ENCODE measurements around the gene HELZ.

The HELZ gene

GRCh38 chr17:67067571-67068482, 177.2 kb downstream of the HELZ start:
- DNase-seq = no peak

DNA sequence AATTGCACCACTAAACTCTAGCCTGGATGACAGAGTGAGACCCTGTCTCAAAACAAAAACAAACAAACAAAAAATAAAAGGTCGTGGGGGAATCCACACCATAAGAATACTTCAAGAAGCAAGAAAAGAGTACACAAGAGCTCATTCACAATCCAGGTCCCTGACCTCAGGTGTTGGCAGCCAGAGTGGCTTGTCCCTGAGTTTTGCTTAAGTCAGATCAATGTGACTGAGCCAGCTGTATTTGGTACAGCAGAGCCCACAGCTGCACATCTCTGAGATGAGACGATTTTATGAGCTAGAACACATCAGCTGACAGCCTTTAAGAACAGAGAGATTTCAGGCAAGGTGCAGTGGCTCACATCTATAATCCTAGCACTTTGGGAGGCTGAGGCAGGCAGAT, 178.3 kb downstream of the HELZ start:
- no peak for DNase-seq

DNA sequence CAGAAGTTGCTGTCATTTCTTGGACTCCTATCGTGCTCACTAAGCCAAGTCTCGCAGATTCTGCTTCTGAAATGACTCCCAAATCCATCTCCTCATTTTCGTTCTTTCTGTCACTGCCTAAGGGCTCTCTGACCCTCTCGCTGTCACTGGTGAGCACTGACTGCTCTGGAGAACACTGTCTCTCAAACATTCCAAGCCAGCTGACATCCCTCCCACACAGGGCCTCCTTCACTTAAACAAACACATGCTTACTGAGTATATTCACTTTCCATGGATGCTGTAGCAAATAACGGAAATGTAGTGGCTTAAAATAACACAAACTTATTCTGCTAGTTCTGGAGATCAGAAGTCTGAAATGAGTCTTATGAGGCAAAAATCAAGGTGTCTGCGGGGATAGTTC, 181.9 kb downstream of the HELZ start:
- DNase-seq = no peak

DNA sequence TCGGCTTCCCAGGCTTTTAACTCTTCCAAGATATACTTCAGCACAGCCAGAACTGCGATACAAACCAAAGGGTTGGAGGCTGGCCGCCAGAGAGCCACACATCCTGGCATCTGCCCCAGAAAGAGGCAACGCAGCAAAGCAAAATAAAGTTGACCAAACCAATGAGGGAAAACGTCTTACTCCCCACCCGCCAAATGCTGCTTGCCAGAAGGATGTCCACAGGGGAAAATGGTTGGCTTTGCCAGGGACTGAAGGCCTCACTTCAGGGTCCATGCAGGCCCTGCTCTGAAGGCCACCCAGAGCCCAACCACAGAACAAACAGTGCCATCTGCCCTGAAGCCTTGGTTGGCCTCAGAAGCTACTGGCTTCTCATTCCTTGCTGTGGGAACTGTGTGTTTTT, 185.6 kb downstream of the HELZ start:
- DNase-seq = no peak

GRCh38 chr17:67058036-67058435, 187.0 kb downstream of the HELZ start:
- no peak for DNase-seq

- DNase-seq = no peak
These were observed 188.1 kb downstream of the HELZ start for GRCh38 chr17:67056746-67057490.

DNA sequence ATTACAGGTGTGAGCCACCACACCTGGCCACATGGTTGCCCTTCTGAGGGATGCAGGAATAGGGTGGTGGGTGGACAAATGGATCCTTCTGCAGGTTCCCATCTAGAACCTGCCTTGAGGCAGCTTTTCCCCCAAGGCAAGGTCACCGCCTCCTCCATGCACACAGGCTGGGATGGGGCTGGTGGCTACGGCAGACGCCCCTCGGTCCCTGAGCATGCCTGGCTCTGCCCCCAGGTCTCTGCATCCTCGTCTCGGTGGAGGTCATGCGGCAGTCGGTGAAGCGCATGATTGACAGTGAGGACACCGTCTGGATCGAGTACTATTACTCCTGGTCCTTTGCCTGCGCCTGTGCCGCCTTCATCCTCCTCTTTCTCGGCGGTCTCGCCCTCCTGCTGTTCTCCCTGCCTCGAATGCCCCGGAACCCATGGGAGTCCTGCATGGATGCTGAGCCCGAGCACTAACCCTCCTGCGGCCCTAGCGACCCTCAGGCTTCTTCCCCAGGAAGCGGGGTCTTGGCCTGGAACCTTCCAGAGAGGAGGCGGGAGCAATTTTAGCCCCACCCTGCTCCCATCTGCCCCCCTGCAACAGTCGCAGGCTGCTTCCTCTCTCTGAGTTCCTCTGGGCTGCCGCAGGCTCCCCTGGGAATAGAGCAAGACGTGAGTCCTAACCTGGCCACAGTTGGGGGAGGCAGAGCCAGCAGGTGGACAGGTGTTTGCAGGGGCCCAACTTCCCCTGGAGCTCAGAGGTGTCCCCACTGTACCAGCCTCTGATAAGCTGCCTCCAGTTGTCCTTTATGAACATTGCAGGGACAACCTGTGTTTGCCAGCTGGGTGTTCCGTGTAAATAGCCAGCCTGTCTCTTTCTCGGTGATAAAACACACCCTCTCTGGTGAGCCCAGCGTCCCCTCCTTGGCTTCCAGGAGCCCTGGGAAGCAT, 188.9 kb downstream of the HELZ start:
- DNase-seq = no peak

GRCh38 chr17:67055041-67055443, 190.0 kb downstream of the HELZ start:
- no peak for DNase-seq

- no peak for DNase-seq
These were observed 190.4 kb downstream of the HELZ start for GRCh38 chr17:67054608-67055007.

GRCh38 chr17:67054011-67054591, 190.9 kb downstream of the HELZ start:
- DNase-seq = no peak

DNA sequence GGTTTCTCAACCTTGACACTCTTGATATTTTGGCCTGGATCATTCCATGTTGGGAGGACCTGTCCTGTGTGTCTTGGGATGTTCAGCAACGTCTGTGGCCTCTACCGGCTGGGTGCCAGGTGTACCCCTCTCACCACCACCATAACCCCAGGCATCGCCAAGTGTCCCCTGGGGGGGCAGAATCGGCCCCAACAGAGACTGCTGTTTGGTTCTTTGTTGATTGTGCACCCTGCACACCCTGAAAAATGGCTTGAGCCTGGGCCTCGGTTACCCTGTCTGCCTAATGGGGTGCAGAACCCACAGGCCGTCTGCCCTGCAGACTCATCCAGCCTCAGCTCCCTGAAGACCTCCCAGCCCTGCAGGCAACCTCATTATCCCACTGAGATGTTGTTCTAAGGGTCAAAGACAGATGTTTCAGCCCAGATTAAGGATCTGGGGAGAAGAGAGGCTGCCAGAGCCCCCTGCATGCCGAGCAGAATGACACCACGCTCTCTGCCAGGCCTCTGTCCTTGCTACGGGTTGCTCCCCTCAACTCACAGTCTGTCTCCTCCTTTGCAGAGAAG, 191.5 kb downstream of the HELZ start:
- DNase-seq = no peak

- DNase-seq = no peak
These were observed 192.1 kb downstream of the HELZ start for GRCh38 chr17:67052720-67053437.

- no peak for DNase-seq
These were observed 193.2 kb downstream of the HELZ start for GRCh38 chr17:67051837-67052236.

- DNase-seq = no peak
These were observed 193.8 kb downstream of the HELZ start for GRCh38 chr17:67051155-67051538.

DNA sequence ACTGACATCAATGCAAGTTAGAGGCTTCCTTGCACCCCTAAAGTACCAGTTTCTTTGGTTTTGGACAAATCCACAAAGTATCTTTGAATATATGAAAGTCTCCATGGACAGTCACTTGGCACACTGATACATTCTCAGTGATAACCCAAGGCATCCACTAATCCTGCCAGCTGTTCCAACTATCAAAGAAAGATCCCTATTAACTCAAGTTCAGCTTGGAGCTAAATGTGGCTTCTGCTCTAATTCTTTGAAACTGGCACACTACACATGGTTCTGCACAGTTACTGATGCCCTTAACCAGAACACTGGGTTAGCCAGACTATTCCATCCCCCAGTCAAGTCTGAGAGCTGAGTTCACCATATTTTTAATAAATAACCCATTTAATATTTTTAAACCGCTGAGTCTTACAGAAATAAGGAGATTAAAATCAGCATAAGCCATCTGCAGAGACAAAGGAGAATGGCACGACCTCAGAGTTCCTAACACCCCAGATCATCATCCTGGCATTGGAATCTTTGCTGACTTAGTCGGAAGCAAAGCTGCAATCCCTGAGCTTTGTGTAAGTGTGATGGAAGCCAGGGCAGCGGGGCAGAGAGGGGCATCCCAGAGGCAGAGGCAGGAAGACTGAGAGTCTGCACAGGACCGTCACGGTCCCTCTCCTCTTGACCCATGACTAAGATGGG, 194.4 kb downstream of the HELZ start:
- DNase-seq = no peak

GRCh38 chr17:67050066-67050465, 194.9 kb downstream of the HELZ start:
- no peak for DNase-seq

GRCh38 chr17:67049025-67049739, 195.8 kb downstream of the HELZ start:
- no peak for DNase-seq

- no peak for DNase-seq
These were observed 197.6 kb downstream of the HELZ start for GRCh38 chr17:67047382-67047781.

DNA sequence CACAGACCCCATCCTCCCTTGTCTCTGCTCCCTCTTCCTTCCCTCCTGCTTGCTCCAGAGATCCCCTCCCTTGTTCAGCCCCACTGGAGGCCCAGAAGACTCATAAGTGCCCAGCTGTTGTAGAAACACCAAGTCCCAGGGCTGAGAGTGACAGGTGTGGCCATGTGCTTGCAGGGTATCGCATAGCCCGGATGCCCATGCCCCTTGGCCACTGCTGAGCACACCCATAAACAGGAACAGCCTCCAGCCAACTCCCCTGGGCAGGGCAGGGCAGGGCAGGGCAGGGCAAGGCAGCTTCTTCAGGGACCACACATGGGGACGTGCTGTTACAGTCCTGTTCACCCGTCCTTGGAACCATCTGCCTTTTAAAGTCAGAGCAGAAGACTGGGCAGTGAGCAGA, 198.6 kb downstream of the HELZ start:
- no peak for DNase-seq

DNA sequence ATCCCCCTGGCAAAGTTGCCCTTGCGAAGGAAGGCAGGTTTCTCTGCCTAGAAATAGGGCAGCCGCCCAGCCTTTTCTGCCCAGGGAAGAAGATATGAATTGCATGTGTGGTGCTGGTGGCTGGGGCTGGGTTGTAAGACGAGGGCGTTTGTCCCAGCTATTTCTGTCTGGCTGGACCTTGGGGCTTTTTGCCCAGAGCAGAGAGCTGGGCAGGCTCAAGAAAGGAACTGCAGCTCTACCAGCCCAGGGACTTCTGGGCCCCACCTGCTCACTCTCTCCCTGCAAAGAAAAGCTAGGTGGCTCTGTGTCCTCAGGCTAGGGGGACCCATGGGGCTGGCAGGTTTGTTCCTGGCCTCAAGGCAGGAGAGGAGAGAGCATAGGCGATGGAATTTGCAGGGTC, 200.1 kb downstream of the HELZ start:
- no peak for DNase-seq

All from CD4-positive, alpha-beta T cell treated with Interleukin-10 for 1 hour (primary cell).